K562 (cell line): ENCODE measurements around the gene INHA. TPM values are rescaled to one million over a fixed set of nuclear protein-coding genes. Genes with fewer than 3 reads are reported as not detected.

ENCODE experiments used
- ATAC-seq: fragments of 200-7000 bp; cut with Tn5 transposase; 3 replicates; pipeline ENCODE4 v1.9.1; 2020; ENCODE audit warnings: moderate library complexity
- BruUV-seq: library from RNA; stranded (reverse); fragments of 400-500 nt; replicated peaks from 2 replicates; lab custom pipeline; 2021; lab: Mats Ljungman, UMichigan
- CTCF ChIA-PET: fragments of 300-600 bp; formaldehyde crosslinking; extraction: SDS; loops from one replicate; lab custom pipeline; 2021; ENCODE audit warnings: low intra/inter-chr PET ratio; lab: Yijun Ruan, JAX
- POLR2A ChIA-PET: fragments of 300-600, 350-650 bp; sonication (Branson Sonifier 250); formaldehyde crosslinking; extraction: SDS; loops from one replicate; lab custom pipeline; 2021; ENCODE audit warnings: antibody characterized with exemption, inconsistent platforms; lab: Yijun Ruan, JAX
- DNase-seq, 4 experiments: peaks; one replicate each; pipeline versions ENCODE4 v3.0.0 to v3.0.0-alpha.2; 2011 to 2018; ENCODE audit warnings: low spot score in 3 of 4, mixed read lengths in 3 of 4; ENCODE audit errors: extremely low read depth in 1 of 4
- FAIRE-seq: peaks from 2 replicates; lab custom pipeline; 2011; peaks lifted over from hg19 to GRCh38; lab: Jason Lieb, UNC
- H2AFZ ChIP-seq: 2 replicates; pipeline ENCODE4 v1.6.0; 2011; ENCODE audit warnings: low read depth, low read length, control low read depth, inconsistent platforms
- H3K27ac ChIP-seq: fragments of 200-600 bp; 3 replicates; pipeline ENCODE4 v1.8.0; 2011; ENCODE audit warnings: low read depth, mild to moderate bottlenecking, control low read depth, inconsistent platforms, low read length, moderate library complexity, mixed read lengths; ENCODE audit errors: extremely low read depth
- H3K27me3 ChIP-seq, 2 experiments: fragments of 300-600 bp in 1 of 2; 2 replicates in 1 of 2; 3 replicates in 1 of 2; pipeline versions ENCODE4 v1.6.0 to v1.8.0; 2011; ENCODE audit warnings: inconsistent platforms in 2 of 2, low read length in 2 of 2, mild to moderate bottlenecking in 1 of 2, mixed read lengths in 1 of 2, moderate library complexity in 1 of 2; ENCODE audit not compliant: control insufficient read depth in 2 of 2, insufficient read depth in 2 of 2
- H3K36me3 ChIP-seq: fragments of 300-600 bp; 3 replicates; pipeline ENCODE4 v1.8.0; 2011; ENCODE audit warnings: mild to moderate bottlenecking, low read length, inconsistent platforms; ENCODE audit not compliant: control insufficient read depth, insufficient read depth
- H3K4me1 ChIP-seq, 2 experiments: fragments of 200-600 bp in 1 of 2; replicated peaks in 1 of 2; 2 replicates in 1 of 2; 3 replicates in 1 of 2; pipeline versions ENCODE4 v1.5.1 to v1.8.0; 2011; ENCODE audit warnings: inconsistent platforms in 2 of 2, low read length in 2 of 2, mild to moderate bottlenecking in 1 of 2, mixed read lengths in 1 of 2, moderate library complexity in 1 of 2; ENCODE audit not compliant: control insufficient read depth in 2 of 2, insufficient read depth in 2 of 2
- H3K4me2 ChIP-seq: 2 replicates; pipeline ENCODE4 v1.6.1; 2011; ENCODE audit warnings: low read length, control low read depth, inconsistent platforms, mixed read lengths; ENCODE audit not compliant: insufficient read depth
- H3K4me3 ChIP-seq: fragments of 200-600 bp; sonication (generic), shearing (Covaris generic); 2 replicates; pipeline ENCODE4 v1.5.1; 2016; ENCODE audit warnings: control low read depth, inconsistent platforms
- H3K79me2 ChIP-seq: fragments of 200-600 bp; 3 replicates; pipeline ENCODE4 v1.8.0; 2011; ENCODE audit warnings: low read length, inconsistent platforms; ENCODE audit not compliant: control insufficient read depth, insufficient read depth
- H3K9ac ChIP-seq, 2 experiments: 2 replicates each; pipeline versions ENCODE4 v1.6.0 to v1.6.1; 2011; ENCODE audit warnings: low read depth in 2 of 2, low read length in 2 of 2, control low read depth in 1 of 2, inconsistent platforms in 1 of 2, mild to moderate bottlenecking in 1 of 2, mixed read lengths in 1 of 2; ENCODE audit not compliant: insufficient read depth in 1 of 2
- H3K9me1 ChIP-seq: one replicate; pipeline ENCODE4 v1.6.0; 2011; ENCODE audit warnings: inconsistent platforms, mild to moderate bottlenecking, low read length, moderate library complexity; ENCODE audit not compliant: control insufficient read depth, insufficient read depth
- H3K9me3 ChIP-seq: replicated peaks from 2 replicates; pipeline ENCODE4 v1.5.1; 2011; ENCODE audit warnings: low read depth, low read length, inconsistent platforms; ENCODE audit not compliant: control insufficient read depth, insufficient read depth
- H4K20me1 ChIP-seq: replicated peaks from 2 replicates; pipeline ENCODE4 v1.6.1; 2011; ENCODE audit warnings: low read length, inconsistent platforms, mixed read lengths; ENCODE audit not compliant: control insufficient read depth, insufficient read depth
- BRF1 ChIP-seq: IDR thresholded peaks from 3 replicates; pipeline ENCODE4 v1.6.1; 2011; ENCODE audit warnings: borderline replicate concordance, mild to moderate bottlenecking; ENCODE audit not compliant: insufficient read length; ENCODE audit errors: extremely low read depth
- ETV1 ChIP-seq: fragments of 450-650 bp; conservative IDR thresholded peaks from 2 replicates; pipeline ENCODE4 v1.6.1; 2016; ENCODE audit warnings: missing genetic modification characterization, control low read depth, low read depth, missing compliant biosample characterization
- HMG20A ChIP-seq: fragments of 450-650 bp; formaldehyde crosslinking; conservative IDR thresholded peaks from 2 replicates; pipeline ENCODE4 v1.4.0; 2020; ENCODE audit warnings: mild to moderate bottlenecking, mixed read lengths
- MBD1 ChIP-seq: fragments of 250-450 bp; sonication (Bioruptor Pico); IDR thresholded peaks from 2 replicates; pipeline ENCODE4 v1.8.0; 2022; ENCODE audit warnings: inconsistent platforms
- MBD2 ChIP-seq: sonication (generic); IDR thresholded peaks from 2 replicates; pipeline ENCODE4 v1.6.1; 2016; ENCODE audit warnings: low read depth, borderline replicate concordance
- MEF2A ChIP-seq: IDR thresholded peaks from 2 replicates; pipeline ENCODE4 v1.6.1; 2011; ENCODE audit warnings: low read depth, mild to moderate bottlenecking, low read length, moderate library complexity; ENCODE audit not compliant: control insufficient read depth
- MEF2D ChIP-seq: conservative IDR thresholded peaks from 2 replicates; pipeline ENCODE4 v1.6.1; 2016; ENCODE audit warnings: low read depth, missing genetic modification characterization, missing compliant biosample characterization
- MYBL2 ChIP-seq, 2 experiments: fragments of 450-650 bp in 1 of 2; sonication (generic) in 1 of 2; formaldehyde crosslinking in 1 of 2; IDR thresholded peaks; 2 replicates each; pipeline versions ENCODE4 v1.6.1 to v1.8.1; 2017 to 2022; ENCODE audit warnings: borderline replicate concordance in 1 of 2, inconsistent platforms in 1 of 2, low read depth in 1 of 2, mild to moderate bottlenecking in 1 of 2, missing genetic modification reagents in 1 of 2, moderate library complexity in 1 of 2
- USF2 ChIP-seq: sonication (generic); formaldehyde crosslinking; IDR thresholded peaks from 2 replicates; pipeline ENCODE4 v1.5.0; 2020; ENCODE audit warnings: missing genetic modification reagents
- ZC3H11A ChIP-seq: IDR thresholded peaks from 2 replicates; pipeline ENCODE4 v1.6.1; 2012; ENCODE audit warnings: low read depth, low read length, improper control_type of control experiment
- ZNF184 ChIP-seq: sonication (generic); formaldehyde crosslinking; IDR thresholded peaks from 2 replicates; pipeline ENCODE4 v1.5.0; 2020; ENCODE audit warnings: missing genetic modification reagents
- WGBS: fragments of 100-300 bp; shearing (Covaris generic); methylation state at CpG from one replicate; pipeline ENCODE4 v1.1.6; 2016; ENCODE audit warnings: low coverage, mixed read lengths; ENCODE audit not compliant: insufficient coverage; ENCODE audit errors: missing lambda C conversion rate; 5-methylcytosine and 5-hydroxymethylcytosine counted together
- in situ Hi-C: fragments of 300-500 bp; cut with MboI; formaldehyde crosslinking; loops from 4 replicates; pipeline ENCODE4 v1.15.0; 2018; ENCODE audit warnings: inconsistent platforms, mixed read lengths
- intact Hi-C: fragments of 100-400 bp; cut with micrococcal nuclease; formaldehyde crosslinking; loops from 2 replicates; pipeline ENCODE4 v1.14.2; 2022
- polyA plus RNA-seq, 8 experiments: library from polyadenylated mRNA; depleted of rRNA in 4 of 8; stranded (reverse) in 5 of 8; unstranded in 3 of 8; fragments of >200 nt; fragmentation: Nextera tagmentation in 2 of 8; fragmentation: Illumina TruSeq in 1 of 8; extraction: Ambion mirVana in 2 of 8; extraction: Trizol in 1 of 8; gene quantifications; 2 replicates each; pipeline versions ENCODE4 v1.2.1 to v1.2.3, GENCODE V29; 2011 to 2014; ENCODE audit warnings: inconsistent platforms in 1 of 8, missing spikeins in 1 of 8
- total RNA-seq, 7 experiments: library from RNA; depleted of rRNA in 6 of 7; stranded (reverse); fragments of >200 nt in 6 of 7; fragmentation: Illumina TruSeq in 2 of 7; extraction: Trizol in 2 of 7; gene quantifications; 2 replicates each; pipeline versions ENCODE4 v1.2.1 to v1.2.3, GENCODE V29; 2011 to 2021; ENCODE audit warnings: low replicate concordance in 1 of 7

INHA gene
- total and polyA plus RNA-seq, 9 of the 15 experiments (the other 6 are each of a cell fraction or from before 2014, with no cell fraction given): 0.07 to 1.9 (median 0.40) TPM

GRCh38 chr2:219615894-219616293 is 43.8 kb downstream of the INHA start:
- H3K9me3 ChIP-seq: no peaks in the 10 kb centered on the region
- FAIRE-seq: no peak

More at GRCh38 chr2:219615894-219616293, 43.8 kb downstream of the INHA start:
- H3K4me1 ChIP-seq: peaks cover 0 to 11% of the 10 kb centered on the region in 2 experiments; a peak in 2 of 5 replicates
- no peak overlapping the region for H3K27ac ChIP-seq
- no peaks in the 10 kb centered on the region; the same call in 1 of the 2 replicates for H4K20me1 ChIP-seq
- TF ChIP-seq ZNF184 (CRISPR knock-in tag): no peak
- no peak for TF ChIP-seq MEF2D (tag)
- TF ChIP-seq BRF1: no peak
- no peak for TF ChIP-seq MBD1
- no peak for TF ChIP-seq HMG20A (CRISPR knock-in tag)
- TF ChIP-seq MEF2A: no peak
- no peak for TF ChIP-seq ZC3H11A
- no peak for TF ChIP-seq ETV1 (tag)
- TF ChIP-seq USF2 (CRISPR knock-in tag): no peak
- no peak for TF ChIP-seq MBD2
- TF ChIP-seq MYBL2 (IDR thresholded peaks at IDR 0.05; ENCODE audit: low read depth): no peak
- TF ChIP-seq MYBL2 (CRISPR knock-in tag; IDR thresholded peaks at IDR 0.05; ENCODE audit: borderline replicate concordance): no peak
- no peak overlapping the region for H3K4me3 ChIP-seq
- in situ Hi-C loops (no loop called here), intact Hi-C loops (no loop called here)
- POLR2A ChIA-PET: interaction anchor here (1.0 to 1.3 kb wide), 2 partner anchors 10 to 18 kb away, joined by 3 to 5 read pairs; partner anchors contain the start of gene STK11IP
- H3K36me3 ChIP-seq: no peaks in the 10 kb centered on the region
- H3K79me2 ChIP-seq: no peaks in the 10 kb centered on the region
- BruUV-seq: no TSS peak
- ATAC-seq (no peak), DNase-seq (no peak)
- no peak overlapping the region for H2AFZ ChIP-seq
- WGBS: 87% methylated on average over 6 of the region's 12 CpGs
- no peaks in the 10 kb centered on the region for H3K27me3 ChIP-seq
- no peaks in the 10 kb centered on the region for H3K9me1 ChIP-seq
- no peak overlapping the region for H3K4me2 ChIP-seq
- CTCF ChIA-PET: no interaction called here
- H3K9ac ChIP-seq: peak overlapping the region in 1 of 2 experiments; percentile 13; a peak in 1 of 4 replicates
